K562 (cell line): ENCODE data around the gene GALNT12. TPM values are rescaled to one million over a fixed set of nuclear protein-coding genes. Genes with fewer than 3 reads are reported as not detected.

Experiments
- ATAC-seq: fragments of 200-7000 bp; cut with Tn5 transposase; 3 replicates; pipeline ENCODE4 v1.9.1; 2020; ENCODE audit warnings: moderate library complexity
- BruUV-seq: library from RNA; stranded (reverse); fragments of 400-500 nt; replicated peaks from 2 replicates; lab custom pipeline; 2021; lab: Mats Ljungman, UMichigan
- CTCF ChIA-PET: fragments of 300-600 bp; formaldehyde crosslinking; extraction: SDS; loops from one replicate; lab custom pipeline; 2021; ENCODE audit warnings: low intra/inter-chr PET ratio; lab: Yijun Ruan, JAX
- POLR2A ChIA-PET: fragments of 300-600, 350-650 bp; sonication (Branson Sonifier 250); formaldehyde crosslinking; extraction: SDS; loops from one replicate; lab custom pipeline; 2021; ENCODE audit warnings: antibody characterized with exemption, inconsistent platforms; lab: Yijun Ruan, JAX
- DNase-seq, 4 experiments: peaks; one replicate each; pipeline versions ENCODE4 v3.0.0 to v3.0.0-alpha.2; 2011 to 2018; ENCODE audit warnings: low spot score in 3 of 4, mixed read lengths in 3 of 4; ENCODE audit errors: extremely low read depth in 1 of 4
- FAIRE-seq: peaks from 2 replicates; lab custom pipeline; 2011; peaks lifted over from hg19 to GRCh38; lab: Jason Lieb, UNC
- H2AFZ ChIP-seq: 2 replicates; pipeline ENCODE4 v1.6.0; 2011; ENCODE audit warnings: low read depth, low read length, control low read depth, inconsistent platforms
- H3K27ac ChIP-seq: fragments of 200-600 bp; 3 replicates; pipeline ENCODE4 v1.8.0; 2011; ENCODE audit warnings: low read depth, mild to moderate bottlenecking, control low read depth, inconsistent platforms, low read length, moderate library complexity, mixed read lengths; ENCODE audit errors: extremely low read depth
- H3K27me3 ChIP-seq, 2 experiments: fragments of 300-600 bp in 1 of 2; 2 replicates in 1 of 2; 3 replicates in 1 of 2; pipeline versions ENCODE4 v1.6.0 to v1.8.0; 2011; ENCODE audit warnings: inconsistent platforms in 2 of 2, low read length in 2 of 2, mild to moderate bottlenecking in 1 of 2, mixed read lengths in 1 of 2, moderate library complexity in 1 of 2; ENCODE audit not compliant: control insufficient read depth in 2 of 2, insufficient read depth in 2 of 2
- H3K36me3 ChIP-seq: fragments of 300-600 bp; 3 replicates; pipeline ENCODE4 v1.8.0; 2011; ENCODE audit warnings: mild to moderate bottlenecking, low read length, inconsistent platforms; ENCODE audit not compliant: control insufficient read depth, insufficient read depth
- H3K4me1 ChIP-seq, 2 experiments: fragments of 200-600 bp in 1 of 2; replicated peaks in 1 of 2; 2 replicates in 1 of 2; 3 replicates in 1 of 2; pipeline versions ENCODE4 v1.5.1 to v1.8.0; 2011; ENCODE audit warnings: inconsistent platforms in 2 of 2, low read length in 2 of 2, mild to moderate bottlenecking in 1 of 2, mixed read lengths in 1 of 2, moderate library complexity in 1 of 2; ENCODE audit not compliant: control insufficient read depth in 2 of 2, insufficient read depth in 2 of 2
- H3K4me2 ChIP-seq: 2 replicates; pipeline ENCODE4 v1.6.1; 2011; ENCODE audit warnings: low read length, control low read depth, inconsistent platforms, mixed read lengths; ENCODE audit not compliant: insufficient read depth
- H3K4me3 ChIP-seq: fragments of 200-600 bp; sonication (generic), shearing (Covaris generic); 2 replicates; pipeline ENCODE4 v1.5.1; 2016; ENCODE audit warnings: control low read depth, inconsistent platforms
- H3K79me2 ChIP-seq: fragments of 200-600 bp; 3 replicates; pipeline ENCODE4 v1.8.0; 2011; ENCODE audit warnings: low read length, inconsistent platforms; ENCODE audit not compliant: control insufficient read depth, insufficient read depth
- H3K9ac ChIP-seq, 2 experiments: 2 replicates each; pipeline versions ENCODE4 v1.6.0 to v1.6.1; 2011; ENCODE audit warnings: low read depth in 2 of 2, low read length in 2 of 2, control low read depth in 1 of 2, inconsistent platforms in 1 of 2, mild to moderate bottlenecking in 1 of 2, mixed read lengths in 1 of 2; ENCODE audit not compliant: insufficient read depth in 1 of 2
- H3K9me1 ChIP-seq: one replicate; pipeline ENCODE4 v1.6.0; 2011; ENCODE audit warnings: inconsistent platforms, mild to moderate bottlenecking, low read length, moderate library complexity; ENCODE audit not compliant: control insufficient read depth, insufficient read depth
- H3K9me3 ChIP-seq: replicated peaks from 2 replicates; pipeline ENCODE4 v1.5.1; 2011; ENCODE audit warnings: low read depth, low read length, inconsistent platforms; ENCODE audit not compliant: control insufficient read depth, insufficient read depth
- H4K20me1 ChIP-seq: replicated peaks from 2 replicates; pipeline ENCODE4 v1.6.1; 2011; ENCODE audit warnings: low read length, inconsistent platforms, mixed read lengths; ENCODE audit not compliant: control insufficient read depth, insufficient read depth
- DLX4 ChIP-seq: fragments of 250-450 bp; sonication (Bioruptor Pico); IDR thresholded peaks from 2 replicates; pipeline ENCODE4 v1.6.1; 2021; ENCODE audit warnings: mild to moderate bottlenecking
- KDM2B ChIP-seq: fragments of 250-450 bp; sonication (Bioruptor Pico); IDR thresholded peaks from 2 replicates; pipeline ENCODE4 v1.8.0; 2021; ENCODE audit warnings: mild to moderate bottlenecking, moderate library complexity
- MED1 ChIP-seq: sonication (generic); formaldehyde crosslinking; IDR thresholded peaks from 2 replicates; pipeline ENCODE4 v1.8.1; 2023; ENCODE audit warnings: missing genetic modification reagents, borderline replicate concordance
- NFE2 ChIP-seq: IDR thresholded peaks from 2 replicates; pipeline ENCODE4 v1.6.1; 2014; ENCODE audit warnings: antibody characterized with exemption, low read depth
- NKRF ChIP-seq: fragments of 450-650 bp; IDR thresholded peaks from 2 replicates; pipeline ENCODE4 v1.6.1; 2016; ENCODE audit warnings: borderline replicate concordance
- PHF21A ChIP-seq: fragments of 450-650 bp; IDR thresholded peaks from 2 replicates; pipeline ENCODE4 v1.6.1; 2017; ENCODE audit warnings: low read depth, borderline replicate concordance
- PURB ChIP-seq: sonication (generic); formaldehyde crosslinking; IDR thresholded peaks from 2 replicates; pipeline ENCODE4 v1.9.0; 2021; ENCODE audit warnings: low read depth, mild to moderate bottlenecking, missing genetic modification reagents
- RHOXF2B ChIP-seq: fragments of 250-450 bp; sonication (Bioruptor Pico); conservative IDR thresholded peaks from 2 replicates; pipeline ENCODE4 v1.5.1; 2021
- ZNF23 ChIP-seq: fragments of 250-450 bp; sonication (Bioruptor Pico); IDR thresholded peaks from 2 replicates; pipeline ENCODE4 v1.4.0; 2020; ENCODE audit warnings: mild to moderate bottlenecking
- ZNF354B ChIP-seq: fragments of 250-450 bp; sonication (Bioruptor Pico); IDR thresholded peaks from 2 replicates; pipeline ENCODE4 v1.4.0; 2020
- ZNF785 ChIP-seq: fragments of 250-450 bp; sonication (Bioruptor Pico); IDR thresholded peaks from 2 replicates; pipeline ENCODE4 v1.4.0; 2020; ENCODE audit warnings: mild to moderate bottlenecking
- whole genome bisulfite sequencing: fragments of 100-300 bp; shearing (Covaris generic); methylation state at CpG from one replicate; pipeline ENCODE4 v1.1.6; 2016; ENCODE audit warnings: low coverage, mixed read lengths; ENCODE audit not compliant: insufficient coverage; ENCODE audit errors: missing lambda C conversion rate; 5-methylcytosine and 5-hydroxymethylcytosine counted together
- in situ Hi-C: fragments of 300-500 bp; cut with MboI; formaldehyde crosslinking; loops from 4 replicates; pipeline ENCODE4 v1.15.0; 2018; ENCODE audit warnings: inconsistent platforms, mixed read lengths
- intact Hi-C: fragments of 100-400 bp; cut with micrococcal nuclease; formaldehyde crosslinking; loops from 2 replicates; pipeline ENCODE4 v1.14.2; 2022
- polyA plus RNA-seq, 8 experiments: library from polyadenylated mRNA; depleted of rRNA in 4 of 8; stranded (reverse) in 5 of 8; unstranded in 3 of 8; fragments of >200 nt; fragmentation: Nextera tagmentation in 2 of 8; fragmentation: Illumina TruSeq in 1 of 8; extraction: Ambion mirVana in 2 of 8; extraction: Trizol in 1 of 8; gene quantifications; 2 replicates each; pipeline versions ENCODE4 v1.2.1 to v1.2.3, GENCODE V29; 2011 to 2014; ENCODE audit warnings: inconsistent platforms in 1 of 8, missing spikeins in 1 of 8
- total RNA-seq, 7 experiments: library from RNA; depleted of rRNA in 6 of 7; stranded (reverse); fragments of >200 nt in 6 of 7; fragmentation: Illumina TruSeq in 2 of 7; extraction: Trizol in 2 of 7; gene quantifications; 2 replicates each; pipeline versions ENCODE4 v1.2.1 to v1.2.3, GENCODE V29; 2011 to 2021; ENCODE audit warnings: low replicate concordance in 1 of 7
- TF ChIP-seq, protein P1 (sequence below): fragments of 450-650 bp; IDR thresholded peaks from 2 replicates; pipeline ENCODE4 v1.6.1; 2017; ENCODE audit warnings: antibody characterized with exemption, mild to moderate bottlenecking

Gene GALNT12
- total and polyA plus RNA-seq, 9 of the 15 experiments (the other 6 are each of a cell fraction or from before 2014, with no cell fraction given): 29.7 to 82.9 (median 44.2) TPM

DNA sequence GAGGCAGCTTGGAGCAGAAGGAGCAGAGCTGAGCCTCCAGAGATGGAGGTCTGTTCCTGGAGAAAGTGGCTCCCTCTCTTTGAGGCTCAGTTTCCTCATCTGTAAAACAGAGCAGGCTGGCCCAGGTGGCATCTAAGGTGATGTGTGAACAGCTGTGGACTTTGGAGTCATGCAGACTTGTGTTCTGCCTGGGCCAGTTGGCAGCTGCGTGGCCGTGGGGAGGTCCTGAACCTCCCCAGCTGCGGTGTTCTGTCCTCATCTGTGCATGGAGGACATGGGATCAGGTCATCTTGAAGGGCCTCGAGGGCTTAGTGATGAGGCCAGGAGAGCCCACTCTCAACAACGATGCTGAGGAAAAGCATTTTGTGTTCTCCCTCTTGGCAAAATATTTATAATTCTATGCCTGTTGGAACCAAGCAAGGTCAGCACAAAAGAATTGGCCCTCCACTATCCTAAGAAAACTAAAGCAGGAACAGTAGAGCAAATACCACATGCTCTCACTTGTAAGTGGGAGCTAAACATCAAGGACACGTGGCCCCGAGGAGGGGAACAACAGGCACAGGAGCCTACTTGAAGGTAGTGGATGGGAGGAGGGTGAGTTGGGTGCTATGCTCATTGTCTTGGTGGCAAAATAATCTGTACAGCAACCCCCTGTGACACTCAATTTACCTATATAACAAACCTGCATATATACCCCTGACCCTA is 73.0 kb downstream of the GALNT12 start:
- no peak for ATAC-seq
- no peaks in the 10 kb centered on the region for H3K9me1 ChIP-seq
- no peaks in the 10 kb centered on the region for H3K9me3 ChIP-seq
- no peaks in the 10 kb centered on the region for H3K27me3 ChIP-seq
- TF ChIP-seq RHOXF2B (CRISPR knock-in tag) (no peak), DLX4 (CRISPR knock-in tag) (no peak), NFE2 (no peak), PURB (CRISPR knock-in tag) (no peak), ZNF23 (CRISPR knock-in tag) (no peak), MED1 (CRISPR knock-in tag) (no peak), ZNF785 (no peak), ZNF354B (no peak), NKRF (no peak), PHF21A (no peak), KDM2B (CRISPR knock-in tag) (no peak)
- TF ChIP-seq, protein P1, sequence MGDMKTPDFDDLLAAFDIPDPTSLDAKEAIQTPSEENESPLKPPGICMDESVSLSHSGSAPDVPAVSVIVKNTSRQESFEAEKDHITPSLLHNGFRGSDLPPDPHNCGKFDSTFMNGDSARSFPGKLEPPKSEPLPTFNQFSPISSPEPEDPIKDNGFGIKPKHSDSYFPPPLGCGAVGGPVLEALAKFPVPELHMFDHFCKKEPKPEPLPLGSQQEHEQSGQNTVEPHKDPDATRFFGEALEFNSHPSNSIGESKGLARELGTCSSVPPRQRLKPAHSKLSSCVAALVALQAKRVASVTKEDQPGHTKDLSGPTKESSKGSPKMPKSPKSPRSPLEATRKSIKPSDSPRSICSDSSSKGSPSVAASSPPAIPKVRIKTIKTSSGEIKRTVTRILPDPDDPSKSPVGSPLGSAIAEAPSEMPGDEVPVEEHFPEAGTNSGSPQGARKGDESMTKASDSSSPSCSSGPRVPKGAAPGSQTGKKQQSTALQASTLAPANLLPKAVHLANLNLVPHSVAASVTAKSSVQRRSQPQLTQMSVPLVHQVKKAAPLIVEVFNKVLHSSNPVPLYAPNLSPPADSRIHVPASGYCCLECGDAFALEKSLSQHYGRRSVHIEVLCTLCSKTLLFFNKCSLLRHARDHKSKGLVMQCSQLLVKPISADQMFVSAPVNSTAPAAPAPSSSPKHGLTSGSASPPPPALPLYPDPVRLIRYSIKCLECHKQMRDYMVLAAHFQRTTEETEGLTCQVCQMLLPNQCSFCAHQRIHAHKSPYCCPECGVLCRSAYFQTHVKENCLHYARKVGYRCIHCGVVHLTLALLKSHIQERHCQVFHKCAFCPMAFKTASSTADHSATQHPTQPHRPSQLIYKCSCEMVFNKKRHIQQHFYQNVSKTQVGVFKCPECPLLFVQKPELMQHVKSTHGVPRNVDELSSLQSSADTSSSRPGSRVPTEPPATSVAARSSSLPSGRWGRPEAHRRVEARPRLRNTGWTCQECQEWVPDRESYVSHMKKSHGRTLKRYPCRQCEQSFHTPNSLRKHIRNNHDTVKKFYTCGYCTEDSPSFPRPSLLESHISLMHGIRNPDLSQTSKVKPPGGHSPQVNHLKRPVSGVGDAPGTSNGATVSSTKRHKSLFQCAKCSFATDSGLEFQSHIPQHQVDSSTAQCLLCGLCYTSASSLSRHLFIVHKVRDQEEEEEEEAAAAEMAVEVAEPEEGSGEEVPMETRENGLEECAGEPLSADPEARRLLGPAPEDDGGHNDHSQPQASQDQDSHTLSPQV: no peak
- TF ChIP-seq, all 486 proteins: peak for 0
- no peak overlapping the region for H3K9ac ChIP-seq
- no peaks in the 10 kb centered on the region for H3K36me3 ChIP-seq
- DNase-seq (no peak), FAIRE-seq (peak; percentile 11)
- H3K4me3 ChIP-seq: no peak overlapping the region
- no peak overlapping the region for H3K4me2 ChIP-seq
- BruUV-seq: no TSS peak
- CTCF ChIA-PET: no interaction called here
- POLR2A ChIA-PET: interaction anchor here (0.6 kb wide), 1 partner anchor 173 kb away, joined by 3 read pairs; no protein-coding TSS in a partner anchor
- WGBS: 41% methylated on average over 7 of the region's 7 CpGs
- peaks cover 0 to 7% of the 10 kb centered on the region in 2 experiments; a peak in 4 of 5 replicates for H3K4me1 ChIP-seq
- in situ Hi-C loops (no loop called here), intact Hi-C loops (no loop called here)
- H2AFZ ChIP-seq: peak overlapping the region; percentile 36; the same call in 1 of the 2 replicates
- no peaks in the 10 kb centered on the region for H3K79me2 ChIP-seq
- H4K20me1 ChIP-seq: no peaks in the 10 kb centered on the region
- no peak overlapping the region for H3K27ac ChIP-seq
